RWPE1 (cell line): ENCODE data around the gene SLC25A52.

Source experiments
- CTCF ChIA-PET: fragments of 350-600 bp; sonication (Branson Sonifier 250); formaldehyde crosslinking; extraction: SDS; loops from one replicate; lab custom pipeline; 2021; lab: Yijun Ruan, JAX
- POLR2A ChIA-PET: fragments of 400-600 bp; formaldehyde crosslinking; extraction: SDS; loops from one replicate; lab custom pipeline; 2020; ENCODE audit warnings: antibody characterized with exemption; ENCODE audit not compliant: low non-redundant PET; lab: Yijun Ruan, JAX
- DNase-seq: peaks from one replicate; pipeline ENCODE4 v3.0.0; 2012; ENCODE audit warnings: low spot score
- H3K27ac ChIP-seq: fragments of 450-650 bp; 2 replicates; pipeline ENCODE4 v1.5.1; 2017
- CTCF ChIP-seq: fragments of 450-650 bp; conservative IDR thresholded peaks from 2 replicates; pipeline ENCODE4 v1.5.1; 2017; ENCODE audit warnings: low read depth, mild to moderate bottlenecking

SLC25A52 gene

GRCh38 chr18:31774962-31775361 lies 14.3 kb upstream of the SLC25A52 start:
- DNase-seq: no peak
- ChIA-PET POLR2A (no interaction called here), CTCF (no interaction called here)
- no peak for TF ChIP-seq CTCF
- no peak overlapping the region for H3K27ac ChIP-seq

GRCh38 chr18:31774477-31774785 lies 13.8 kb upstream of the SLC25A52 start:
- DNase-seq: no peak
- ChIA-PET CTCF (no interaction called here), POLR2A (no interaction called here)
- TF ChIP-seq CTCF: no peak
- H3K27ac ChIP-seq: no peak overlapping the region

GRCh38 chr18:31773774-31774476 lies 13.2 kb upstream of the SLC25A52 start:
- CTCF ChIA-PET: interaction anchor here (0.6 kb wide), 1 partner anchor 99 kb away, joined by 3 read pairs; no protein-coding TSS in a partner anchor
- no peak for DNase-seq
- POLR2A ChIA-PET: no interaction called here
- TF ChIP-seq CTCF: no peak
- no peak overlapping the region for H3K27ac ChIP-seq

- POLR2A ChIA-PET: no interaction called here
- TF ChIP-seq CTCF: no peak
- CTCF ChIA-PET: no interaction called here
- DNase-seq: no peak
- H3K27ac ChIP-seq: no peak overlapping the region
Measured at GRCh38 chr18:31772699-31773098, 12.0 kb upstream of the SLC25A52 start.

GRCh38 chr18:31750273-31750672 lies 10.4 kb downstream of the SLC25A52 start:
- no peak overlapping the region for H3K27ac ChIP-seq
- no peak for DNase-seq
- ChIA-PET POLR2A (no interaction called here), CTCF (no interaction called here)
- TF ChIP-seq CTCF: no peak

GRCh38 chr18:31746396-31746795 lies 14.3 kb downstream of the SLC25A52 start:
- no peak for TF ChIP-seq CTCF
- ChIA-PET POLR2A (no interaction called here), CTCF (interaction anchor here (0.5 to 0.7 kb wide), 2 partner anchors 123 to 152 kb away, joined by 3 to 4 read pairs; no protein-coding TSS in a partner anchor)
- H3K27ac ChIP-seq: no peak overlapping the region
- DNase-seq: no peak
